ENCODE measurements around the gene NR3C2. TPM values are rescaled to one million over a fixed set of nuclear protein-coding genes. Genes with fewer than 3 reads are reported as not detected.
"Not testable (repeated sequence)": the region's sequence is repeated elsewhere in the genome, so short reads cannot be mapped to it uniquely, and the experiment has no call there.

NR3C2 gene
- total RNA-seq, 4 donors from 2014 or later = 13.1 to 24.1 (median 14.6) TPM

- H3K36me3 ChIP-seq = peaks cover 0 to 25% (median 8%) of the 10 kb centered on the region in 3 donors
- no peaks in the 10 kb centered on the region for H3K9me3 ChIP-seq
- H3K27me3 ChIP-seq = no peaks in the 10 kb centered on the region
- H3K4me3 ChIP-seq = no peak overlapping the region
- no peak overlapping the region for H3K27ac ChIP-seq
- no peak for DNase-seq (ENCODE audit: low spot score in 2 of 2)
- TF ChIP-seq, protein P1, sequence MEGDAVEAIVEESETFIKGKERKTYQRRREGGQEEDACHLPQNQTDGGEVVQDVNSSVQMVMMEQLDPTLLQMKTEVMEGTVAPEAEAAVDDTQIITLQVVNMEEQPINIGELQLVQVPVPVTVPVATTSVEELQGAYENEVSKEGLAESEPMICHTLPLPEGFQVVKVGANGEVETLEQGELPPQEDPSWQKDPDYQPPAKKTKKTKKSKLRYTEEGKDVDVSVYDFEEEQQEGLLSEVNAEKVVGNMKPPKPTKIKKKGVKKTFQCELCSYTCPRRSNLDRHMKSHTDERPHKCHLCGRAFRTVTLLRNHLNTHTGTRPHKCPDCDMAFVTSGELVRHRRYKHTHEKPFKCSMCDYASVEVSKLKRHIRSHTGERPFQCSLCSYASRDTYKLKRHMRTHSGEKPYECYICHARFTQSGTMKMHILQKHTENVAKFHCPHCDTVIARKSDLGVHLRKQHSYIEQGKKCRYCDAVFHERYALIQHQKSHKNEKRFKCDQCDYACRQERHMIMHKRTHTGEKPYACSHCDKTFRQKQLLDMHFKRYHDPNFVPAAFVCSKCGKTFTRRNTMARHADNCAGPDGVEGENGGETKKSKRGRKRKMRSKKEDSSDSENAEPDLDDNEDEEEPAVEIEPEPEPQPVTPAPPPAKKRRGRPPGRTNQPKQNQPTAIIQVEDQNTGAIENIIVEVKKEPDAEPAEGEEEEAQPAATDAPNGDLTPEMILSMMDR (IDR thresholded peaks at IDR 0.05) = no peak
- TF ChIP-seq POLR2A (IDR thresholded peaks at IDR 0.05) (no peak), EP300 (IDR thresholded peaks at IDR 0.05) (no peak)
- whole genome bisulfite sequencing, 2 donors = 76 to 100% methylated on average over 1 of the region's 1 CpG
- H3K4me1 ChIP-seq = no peaks in the 10 kb centered on the region
Measured at GRCh38 chr4:148196164-148196563, 246.1 kb downstream of the NR3C2 start.

DNA sequence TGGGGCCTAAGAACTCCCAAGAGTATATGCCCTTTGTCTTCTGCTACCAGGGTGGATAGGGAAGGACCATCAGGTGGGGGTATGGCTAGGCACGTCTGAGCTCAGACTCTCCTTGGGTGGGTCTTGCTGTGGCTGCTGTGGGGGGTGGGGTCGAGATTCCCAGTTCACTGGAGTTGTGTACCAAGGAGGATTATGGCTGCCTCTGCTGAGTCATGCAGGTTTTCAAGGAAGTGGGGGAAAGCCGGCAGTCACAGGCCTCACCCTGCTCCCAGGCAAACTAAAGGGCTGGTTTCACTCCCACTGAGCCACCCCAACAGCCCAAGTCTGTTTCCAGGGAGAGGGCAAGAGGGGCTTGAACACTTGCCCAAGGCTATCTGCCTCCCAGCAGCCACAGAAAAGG is 249.7 kb downstream of the NR3C2 start:
- Histone ChIP-seq H3K27me3 (no peaks in the 10 kb centered on the region), H3K4me1 (no peaks in the 10 kb centered on the region), H3K4me3 (no peak overlapping the region), H3K9me3 (no peaks in the 10 kb centered on the region), H3K27ac (no peak overlapping the region), H3K36me3 (peaks cover 0 to 25% (median 8%) of the 10 kb centered on the region in 3 donors)
- no peak for DNase-seq (ENCODE audit: low spot score in 2 of 2)
- TF ChIP-seq, protein P1 (IDR thresholded peaks at IDR 0.05) = no peak
- TF ChIP-seq EP300 (IDR thresholded peaks at IDR 0.05) = no peak
- no peak for TF ChIP-seq POLR2A (IDR thresholded peaks at IDR 0.05)
- 66 to 78% methylated on average over 3 of the region's 3 CpGs for WGBS, 2 donors

DNA sequence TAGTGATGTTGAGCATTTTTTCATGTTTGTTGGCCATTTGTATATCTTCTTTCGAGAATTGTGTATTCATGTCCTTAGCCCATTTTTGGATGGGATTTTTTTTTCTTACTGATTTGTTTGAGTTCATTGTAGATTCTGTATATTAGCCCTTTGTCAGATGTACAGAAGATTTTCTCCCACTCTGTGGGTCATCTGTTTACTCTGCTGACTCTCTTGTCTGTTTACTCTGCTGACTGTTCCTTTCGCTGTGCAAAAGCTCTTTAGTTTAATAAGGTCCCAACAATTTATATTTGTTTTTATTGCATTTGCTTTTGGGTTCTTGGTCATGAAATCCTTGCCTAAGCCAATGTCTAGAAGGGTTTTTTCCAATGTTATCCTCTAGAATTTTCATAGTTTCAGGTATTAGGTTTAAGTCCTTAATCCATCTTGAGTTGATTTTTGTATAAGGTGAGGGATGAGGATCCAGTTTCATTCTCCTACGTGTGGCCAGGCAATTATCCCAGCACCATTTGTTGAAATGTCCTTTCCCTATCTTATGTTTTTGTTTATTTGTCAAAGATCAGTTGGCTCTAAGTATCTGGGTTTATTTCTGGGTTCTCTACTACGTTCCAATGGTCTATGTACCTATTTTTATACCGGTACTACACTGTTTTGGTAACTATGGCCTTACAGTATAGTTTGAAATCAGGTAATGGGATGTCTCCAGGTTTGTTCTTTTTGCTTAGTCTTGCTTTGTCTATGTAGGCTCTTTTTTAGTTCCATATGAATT is 254.6 kb downstream of the NR3C2 start:
- H3K9me3 ChIP-seq; H3K4me3 ChIP-seq; DNase-seq (ENCODE audit: low spot score in 2 of 2); H3K36me3 ChIP-seq; H3K27ac ChIP-seq; H3K27me3 ChIP-seq; H3K4me1 ChIP-seq: not testable (repeated sequence)
- 95 to 96% methylated on average over 5 of the region's 5 CpGs for WGBS, 2 donors

GRCh38 chr4:148184922-148185321 is 257.3 kb downstream of the NR3C2 start:
- H3K36me3 ChIP-seq = peaks cover 0 to 6% (median 0%) of the 10 kb centered on the region in 3 donors
- no peaks in the 10 kb centered on the region for H3K4me1 ChIP-seq
- TF ChIP-seq POLR2A (IDR thresholded peaks at IDR 0.05) (no peak), EP300 (IDR thresholded peaks at IDR 0.05) (no peak)
- TF ChIP-seq, protein P1 (IDR thresholded peaks at IDR 0.05) = no peak
- no peaks in the 10 kb centered on the region for H3K9me3 ChIP-seq
- WGBS, 2 donors = 92 to 96% methylated on average over 4 of the region's 4 CpGs
- DNase-seq (ENCODE audit: low spot score in 2 of 2) = no peak
- no peaks in the 10 kb centered on the region for H3K27me3 ChIP-seq
- H3K4me3 ChIP-seq = no peak overlapping the region
- no peak overlapping the region for H3K27ac ChIP-seq

GRCh38 chr4:148182230-148182911 is 259.8 kb downstream of the NR3C2 start:
- no peak for DNase-seq (ENCODE audit: low spot score in 2 of 2)
- no peaks in the 10 kb centered on the region for H3K27me3 ChIP-seq
- H3K27ac ChIP-seq = no peak overlapping the region
- WGBS, 2 donors = 90% methylated on average over 3 of the region's 3 CpGs
- no peak overlapping the region for H3K4me3 ChIP-seq
- H3K9me3 ChIP-seq = no peaks in the 10 kb centered on the region
- H3K36me3 ChIP-seq = peaks cover 0 to 6% (median 0%) of the 10 kb centered on the region in 3 donors
- no peak for TF ChIP-seq POLR2A (IDR thresholded peaks at IDR 0.05)
- no peak for TF ChIP-seq EP300 (IDR thresholded peaks at IDR 0.05)
- TF ChIP-seq, protein P1 (IDR thresholded peaks at IDR 0.05) = no peak
- H3K4me1 ChIP-seq = peaks cover 0 to 3% (median 0%) of the 10 kb centered on the region in 4 donors

Data from tibial nerve (tissue), 4 donors.